ENCODE data around the gene RPS6KB1. TPM values are rescaled to one million over a fixed set of nuclear protein-coding genes. Genes with fewer than 3 reads are reported as not detected.
A peak's percentile ranks its signal among the peaks of the same experiment; 100 is the strongest.

The RPS6KB1 gene
- total RNA-seq, 1 experiment from 2014 or later = 21.6 TPM

- CTCF ChIA-PET = interaction anchor here (0.8 kb wide), 1 partner anchor 38 kb away, joined by 4 read pairs; no protein-coding TSS in a partner anchor
- H3K4me3 Mint-ChIP-seq = no peak overlapping the region
- no peak for DNase-seq (ENCODE audit: low spot score)
Observed at GRCh38 chr17:59888145-59888750, 4.7 kb upstream of the RPS6KB1 start.

GRCh38 chr17:59890720-59891119 is 2.2 kb upstream of the RPS6KB1 start:
- no peak for ATAC-seq
- H3K27me3 Mint-ChIP-seq (ENCODE audit: low read depth) = no peaks in the 10 kb centered on the region; the same call in 1 of the 2 replicates
- ChIA-PET CTCF (no interaction called here), POLR2A (no interaction called here)
- peaks cover 14% of the 10 kb centered on the region for H3K4me1 Mint-ChIP-seq
- no peaks in the 10 kb centered on the region for H3K9me3 Mint-ChIP-seq
- peaks cover 20% of the 10 kb centered on the region for H3K36me3 Mint-ChIP-seq
- H3K27ac Mint-ChIP-seq = no peak overlapping the region
- no peak for DNase-seq (ENCODE audit: low spot score)
- H3K4me3 Mint-ChIP-seq = peak overlapping the region; percentile 26
- TF ChIP-seq ATF3 (CRISPR knock-in tag; conservative IDR thresholded peaks at IDR 0.05) = no peak
- TF ChIP-seq SMAD3 (CRISPR knock-in tag; IDR thresholded peaks at IDR 0.05; ENCODE audit: borderline replicate concordance) = no peak
- no peak for TF ChIP-seq ELF4 (CRISPR knock-in tag; IDR thresholded peaks at IDR 0.05; ENCODE audit: low read depth)
- TF ChIP-seq AR (CRISPR knock-in tag; IDR thresholded peaks at IDR 0.05) = no peak
- no peak for TF ChIP-seq ZNF423 (CRISPR knock-in tag; IDR thresholded peaks at IDR 0.05)
- TF ChIP-seq TEAD1 (CRISPR knock-in tag; IDR thresholded peaks at IDR 0.05) = no peak
- TF ChIP-seq CDX4 (CRISPR knock-in tag; IDR thresholded peaks at IDR 0.05; ENCODE audit: borderline replicate concordance) = no peak
- TF ChIP-seq ZSCAN18 (CRISPR knock-in tag; IDR thresholded peaks at IDR 0.05) = no peak
- no peak for TF ChIP-seq ZMAT4 (CRISPR knock-in tag; IDR thresholded peaks at IDR 0.05)
- TF ChIP-seq SMAD4 (CRISPR knock-in tag; IDR thresholded peaks at IDR 0.05) = no peak
- TF ChIP-seq ZNF425 (CRISPR knock-in tag; conservative IDR thresholded peaks at IDR 0.05) = no peak

More at GRCh38 chr17:59888145-59888750, 4.7 kb upstream of the RPS6KB1 start:
- TF ChIP-seq JAZF1 (CRISPR knock-in tag; IDR thresholded peaks at IDR 0.05) (no peak), E2F1 (CRISPR knock-in tag; IDR thresholded peaks at IDR 0.05) (no peak), TCF7 (CRISPR knock-in tag; IDR thresholded peaks at IDR 0.05; ENCODE audit: low read depth) (no peak), ZNF138 (CRISPR knock-in tag; conservative IDR thresholded peaks at IDR 0.05) (no peak), FOXP4 (CRISPR knock-in tag; IDR thresholded peaks at IDR 0.05) (no peak), NFE2L1 (CRISPR knock-in tag; IDR thresholded peaks at IDR 0.05) (no peak), KAT7 (CRISPR knock-in tag; IDR thresholded peaks at IDR 0.05; ENCODE audit: borderline replicate concordance) (no peak), ZNF671 (CRISPR knock-in tag; IDR thresholded peaks at IDR 0.05) (no peak), USF2 (CRISPR knock-in tag; IDR thresholded peaks at IDR 0.05) (no peak)
- Mint-ChIP-seq H3K36me3 (peaks cover 32% of the 10 kb centered on the region), H3K4me1 (peaks cover 4% of the 10 kb centered on the region; the same call in 1 of the 2 replicates), H3K9me3 (no peaks in the 10 kb centered on the region), H3K27me3 (ENCODE audit: low read depth) (no peaks in the 10 kb centered on the region; the same call in 1 of the 2 replicates), H3K27ac (peak overlapping the region; percentile 47; the same call in 1 of the 2 replicates)
- no peak for ATAC-seq
- POLR2A ChIA-PET = interaction anchor here (0.6 kb wide), 1 partner anchor 269 kb away, joined by 3 read pairs; no protein-coding TSS in a partner anchor
